ENCODE results near the gene STYXL1. TPM values are rescaled to one million over a fixed set of nuclear protein-coding genes. Genes with fewer than 3 reads are reported as not detected.

The STYXL1 gene
- polyA plus RNA-seq, 3 donors, result 64.6 to 79.8 (median 67.2) TPM

DNA sequence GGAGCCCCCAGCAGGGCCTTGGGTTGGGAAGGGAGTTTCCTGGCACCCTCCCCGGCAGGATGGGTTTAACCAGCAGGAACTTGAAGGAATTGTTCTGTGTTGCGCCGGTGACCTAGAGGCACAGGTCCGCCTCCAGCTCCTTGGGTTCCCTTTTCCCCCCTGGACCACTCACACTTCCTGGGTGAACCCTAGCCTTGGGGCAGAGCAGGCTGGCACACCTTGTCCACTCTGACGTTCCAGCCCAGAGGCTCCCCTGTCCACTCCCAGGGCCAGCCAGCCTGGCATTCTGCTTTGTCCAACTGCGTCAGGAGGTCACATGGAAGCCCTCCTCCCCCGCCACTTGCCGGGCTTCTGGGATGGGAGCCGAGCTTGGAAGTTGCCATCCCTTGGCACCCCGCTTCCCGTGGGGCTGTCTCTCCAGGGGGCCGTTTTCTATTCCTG, 79.2 kb downstream of the STYXL1 start:
- peak overlapping the region in 1 of 7 donors; percentile 60 for H3K27ac Mint-ChIP-seq
- Histone ChIP-seq H2AFZ (ENCODE audit: insufficient read depth, low read depth, low read length, poor library complexity, severe bottlenecking) (no peak overlapping the region), H3K4me2 (replicated peaks; ENCODE audit: extremely low read depth, low read length, poor library complexity, severe bottlenecking) (no peak overlapping the region), H4K20me1 (ENCODE audit: insufficient read depth, low read length) (peaks cover 58% of the 10 kb centered on the region), H3K36me3 (replicated peaks in 1 of 2; ENCODE audit: control insufficient read depth in 1 of 2, insufficient read depth in 2 of 2, low read length in 2 of 2) (peaks cover 21 to 38% of the 10 kb centered on the region in 2 donors), H3K27ac (ENCODE audit: low read depth in 1 of 2, low read length in 2 of 2) (no peak overlapping the region), H3K4me3 (replicated peaks in 1 of 3; ENCODE audit: low read depth in 2 of 3, low read length in 3 of 3) (no peak overlapping the region), H3K27me3 (ENCODE audit: control insufficient read depth in 2 of 2, insufficient read depth in 2 of 2, low read length in 2 of 2) (no peaks in the 10 kb centered on the region), H3K79me2 (ENCODE audit: insufficient read depth, low read length) (no peaks in the 10 kb centered on the region), H3K9me3 (replicated peaks in 1 of 2; ENCODE audit: control insufficient read depth in 1 of 2, insufficient read depth in 1 of 2, low read length in 2 of 2) (no peaks in the 10 kb centered on the region), H3K4me1 (ENCODE audit: control insufficient read depth in 1 of 2, insufficient read depth in 2 of 2, low read length in 2 of 2) (peaks cover 33 to 35% of the 10 kb centered on the region in 2 donors), H3K9ac (ENCODE audit: insufficient read depth, low read length, poor library complexity, severe bottlenecking) (no peak overlapping the region)
- DNase-seq, result no peak
- no peak for TF ChIP-seq CTCF (IDR thresholded peaks at IDR 0.05)
- peaks cover 37% of the 10 kb centered on the region for H3K4me1 Mint-ChIP-seq
- H3K4me3 Mint-ChIP-seq, result no peak overlapping the region
- peaks cover 50 to 68% of the 10 kb centered on the region in 2 donors for H3K36me3 Mint-ChIP-seq
- WGBS (ENCODE audit: insufficient coverage), result 96% methylated on average over 11 of the region's 12 CpGs
- intact Hi-C loops (cut with micrococcal nuclease), result no loop called here
- H3K9me3 Mint-ChIP-seq, result peaks cover 0 to 1% (median 0%) of the 10 kb centered on the region in 7 donors
- H3K27me3 Mint-ChIP-seq (ENCODE audit: low read depth in 3 of 3), result peaks cover 0 to 4% (median 2%) of the 10 kb centered on the region in 3 donors

- no peak overlapping the region for H2AFZ ChIP-seq (ENCODE audit: insufficient read depth, low read depth, low read length, poor library complexity, severe bottlenecking)
- no peak overlapping the region for H3K9ac ChIP-seq (ENCODE audit: insufficient read depth, low read length, poor library complexity, severe bottlenecking)
- TF ChIP-seq CTCF (IDR thresholded peaks at IDR 0.05), result no peak
- H3K4me1 Mint-ChIP-seq, result peaks cover 40% of the 10 kb centered on the region
- 85% methylated on average over 10 of the region's 10 CpGs for WGBS (ENCODE audit: insufficient coverage)
- intact Hi-C loops (cut with micrococcal nuclease), result no loop called here
- H3K27ac Mint-ChIP-seq, result peak overlapping the region in 1 of 7 donors; percentile 61
- DNase-seq, result no peak
- H3K9me3 Mint-ChIP-seq, result peaks cover 0 to 1% (median 0%) of the 10 kb centered on the region in 7 donors
- H3K4me2 ChIP-seq (replicated peaks; ENCODE audit: extremely low read depth, low read length, poor library complexity, severe bottlenecking), result peak overlapping the region; percentile 72
- no peak overlapping the region for H3K27ac ChIP-seq (ENCODE audit: low read depth in 1 of 2, low read length in 2 of 2)
- H3K27me3 ChIP-seq (ENCODE audit: control insufficient read depth in 2 of 2, insufficient read depth in 2 of 2, low read length in 2 of 2), result no peaks in the 10 kb centered on the region
- no peaks in the 10 kb centered on the region for H3K79me2 ChIP-seq (ENCODE audit: insufficient read depth, low read length)
- no peaks in the 10 kb centered on the region for H3K9me3 ChIP-seq (replicated peaks in 1 of 2; ENCODE audit: control insufficient read depth in 1 of 2, insufficient read depth in 1 of 2, low read length in 2 of 2)
- peaks cover 33 to 35% of the 10 kb centered on the region in 2 donors for H3K4me1 ChIP-seq (ENCODE audit: control insufficient read depth in 1 of 2, insufficient read depth in 2 of 2, low read length in 2 of 2)
- peaks cover 17 to 40% of the 10 kb centered on the region in 2 donors for H3K36me3 ChIP-seq (replicated peaks in 1 of 2; ENCODE audit: control insufficient read depth in 1 of 2, insufficient read depth in 2 of 2, low read length in 2 of 2)
- peak overlapping the region in 1 of 3 experiments; percentile 61 for H3K4me3 ChIP-seq (replicated peaks in 1 of 3; ENCODE audit: low read depth in 2 of 3, low read length in 3 of 3)
- H3K27me3 Mint-ChIP-seq (ENCODE audit: low read depth in 3 of 3), result peaks cover 0 to 4% (median 2%) of the 10 kb centered on the region in 3 donors
- peaks cover 52 to 67% of the 10 kb centered on the region in 2 donors for H3K36me3 Mint-ChIP-seq
- peaks cover 64% of the 10 kb centered on the region for H4K20me1 ChIP-seq (ENCODE audit: insufficient read depth, low read length)
- H3K4me3 Mint-ChIP-seq, result no peak overlapping the region
These were observed 79.8 kb downstream of the STYXL1 start for GRCh38 chr7:75968012-75968411.
